Endothelial cell of umbilical vein (primary cell): ENCODE measurements around the gene ANGPTL1. TPM values are rescaled to one million over a fixed set of nuclear protein-coding genes. Genes with fewer than 3 reads are reported as not detected.

Experiments
- BruUV-seq: library from RNA; stranded (reverse); fragments of 400-500 nt; replicated peaks from 2 replicates; lab custom pipeline; 2021; lab: Mats Ljungman, UMichigan
- CTCF ChIA-PET: fragments of 300-600, 350-600 bp; sonication (Branson Sonifier 250); formaldehyde crosslinking; loops from one replicate; lab custom pipeline; 2021; ENCODE audit warnings: antibody characterized with exemption, inconsistent platforms; lab: Charles Lee
- POLR2A ChIA-PET: fragments of 300-600, 350-600 bp; sonication (Branson Sonifier 250); formaldehyde crosslinking; loops from one replicate; lab custom pipeline; 2021; ENCODE audit warnings: antibody characterized with exemption, inconsistent platforms; lab: Charles Lee
- DNase-seq: peaks from one replicate; pipeline ENCODE4 v3.0.0-alpha.2; 2011; ENCODE audit warnings: low read depth, low spot score
- FAIRE-seq: peaks from 2 replicates; lab custom pipeline; 2011; peaks lifted over from hg19 to GRCh38; lab: Jason Lieb, UNC
- H2AFZ ChIP-seq: 2 replicates; pipeline ENCODE4 v1.6.0; 2012; ENCODE audit warnings: low read depth, low read length, control low read depth, inconsistent platforms
- H3K27ac ChIP-seq: 2 replicates; pipeline ENCODE4 v1.5.1; 2011; ENCODE audit warnings: low read depth, mild to moderate bottlenecking, control low read depth, low read length, moderate library complexity; ENCODE audit not compliant: insufficient read depth
- H3K27me3 ChIP-seq, 2 experiments: 2 replicates each; pipeline versions ENCODE4 v1.6.0 to v1.6.1; 2011; ENCODE audit warnings: low read length in 2 of 2, mixed read lengths in 1 of 2; ENCODE audit not compliant: control insufficient read depth in 2 of 2, insufficient read depth in 2 of 2
- H3K36me3 ChIP-seq, 2 experiments: 2 replicates in 1 of 2; 3 replicates in 1 of 2; pipeline ENCODE4 v1.5.1; 2011; ENCODE audit warnings: low read length in 2 of 2, mild to moderate bottlenecking in 1 of 2, moderate library complexity in 1 of 2; ENCODE audit not compliant: control insufficient read depth in 2 of 2, insufficient read depth in 2 of 2; ENCODE audit errors: extremely low read depth in 1 of 2
- H3K4me1 ChIP-seq: 3 replicates; pipeline ENCODE4 v1.5.1; 2011; ENCODE audit warnings: mild to moderate bottlenecking, low read length; ENCODE audit not compliant: control insufficient read depth, insufficient read depth; ENCODE audit errors: extremely low read depth
- H3K4me2 ChIP-seq: 2 replicates; pipeline ENCODE4 v1.6.1; 2011; ENCODE audit warnings: low read length, control low read depth, mixed read lengths; ENCODE audit not compliant: insufficient read depth
- H3K4me3 ChIP-seq, 3 experiments: fragments of 200-600 bp in 1 of 3; sonication (generic), shearing (Covaris generic) in 1 of 3; replicated peaks in 1 of 3; 2 replicates each; pipeline ENCODE4 v1.5.1; 2011 to 2016; ENCODE audit warnings: control low read depth in 3 of 3, low read length in 3 of 3, mild to moderate bottlenecking in 2 of 3, inconsistent platforms in 1 of 3, low read depth in 1 of 3, moderate library complexity in 1 of 3; ENCODE audit not compliant: insufficient read depth in 1 of 3
- H3K79me2 ChIP-seq: 2 replicates; pipeline ENCODE4 v1.6.0; 2012; ENCODE audit warnings: low read length, inconsistent platforms; ENCODE audit not compliant: control insufficient read depth, insufficient read depth
- H3K9ac ChIP-seq: replicated peaks from 2 replicates; pipeline ENCODE3; 2011; ENCODE audit warnings: low read length, control low read depth; ENCODE audit not compliant: insufficient read depth; ENCODE audit errors: extremely low read depth
- H3K9me1 ChIP-seq: replicated peaks from 3 replicates; pipeline ENCODE4 v1.6.0; 2011; ENCODE audit warnings: mild to moderate bottlenecking, low read length; ENCODE audit not compliant: control insufficient read depth, insufficient read depth; ENCODE audit errors: extremely low read depth
- H3K9me3 ChIP-seq: replicated peaks from 2 replicates; pipeline ENCODE4 v1.5.1; 2012; ENCODE audit warnings: low read length, inconsistent platforms; ENCODE audit not compliant: control insufficient read depth, insufficient read depth
- H4K20me1 ChIP-seq: replicated peaks from 2 replicates; pipeline ENCODE3; 2011; ENCODE audit warnings: mild to moderate bottlenecking, low read length; ENCODE audit not compliant: control insufficient read depth, insufficient read depth; ENCODE audit errors: extremely low read depth
- EZH2 ChIP-seq: IDR thresholded peaks from 2 replicates; pipeline ENCODE4 v1.6.1; 2012; ENCODE audit warnings: borderline replicate concordance, low read depth, mild to moderate bottlenecking, moderate library complexity, low read length, inconsistent platforms; ENCODE audit not compliant: severe bottlenecking
- FOS ChIP-seq: IDR thresholded peaks from 2 replicates; pipeline ENCODE4 v1.6.1; 2011; ENCODE audit warnings: mild to moderate bottlenecking, low read length, moderate library complexity, borderline replicate concordance; ENCODE audit not compliant: insufficient read depth
- GATA2 ChIP-seq: IDR thresholded peaks from 2 replicates; pipeline ENCODE4 v1.7.0; 2011; ENCODE audit warnings: low read depth, mild to moderate bottlenecking, moderate library complexity, mixed read lengths, low read length; ENCODE audit not compliant: insufficient read length, insufficient read depth
- JUN ChIP-seq: IDR thresholded peaks from 2 replicates; pipeline ENCODE4 v1.6.1; 2011; ENCODE audit warnings: borderline replicate concordance, low read depth; ENCODE audit not compliant: insufficient read length, insufficient read depth
- MYC ChIP-seq: IDR thresholded peaks from one replicate; pipeline ENCODE4 v1.6.1; 2011; ENCODE audit warnings: mild to moderate bottlenecking, low read depth, low read length
- POLR2A ChIP-seq: IDR thresholded peaks from 2 replicates; pipeline ENCODE4 v1.6.1; 2012; ENCODE audit warnings: low read depth, mild to moderate bottlenecking, control low read depth, low read length
- POLR2AphosphoS5 ChIP-seq: IDR thresholded peaks from 2 replicates; pipeline ENCODE4 v1.6.1; 2012; ENCODE audit warnings: low read depth, mild to moderate bottlenecking, control low read depth, low read length, moderate library complexity; ENCODE audit not compliant: insufficient read depth
- dilution Hi-C: fragments of 300-500 bp; cut with MboI; formaldehyde crosslinking; loops from one replicate; pipeline ENCODE4 v1.15.0; 2019; ENCODE audit warnings: low sequenced_read_pairs; ENCODE audit not compliant: extremely low pct_ligation_motif_present
- intact Hi-C: fragments of 100-400 bp; cut with micrococcal nuclease; formaldehyde crosslinking; loops from one replicate; pipeline ENCODE4 v1.10.0; 2022
- polyA plus RNA-seq, 4 experiments: library from polyadenylated mRNA; depleted of rRNA in 3 of 4; stranded (reverse) in 3 of 4; unstranded in 1 of 4; fragments of >200 nt; gene quantifications; 2 replicates each; pipeline versions ENCODE4 v1.2.1 to v1.2.3, GENCODE V29; 2011 to 2012; ENCODE audit warnings: missing spikeins in 1 of 4
- total RNA-seq: library from RNA; stranded (reverse); gene quantifications from 2 replicates; pipeline ENCODE4 v1.2.3, GENCODE V29; 2021
- TF ChIP-seq, protein P1 (sequence below), 2 donors: IDR thresholded peaks; 1 replicate in 1 of 2; 2 replicates in 1 of 2; pipeline ENCODE4 v1.5.1; 2011; ENCODE audit warnings: low read length in 2 of 2, mild to moderate bottlenecking in 2 of 2, moderate library complexity in 2 of 2, control low read depth in 1 of 2, inconsistent platforms in 1 of 2, low read depth in 1 of 2; ENCODE audit not compliant: insufficient read depth in 1 of 2; ENCODE audit errors: extremely low read depth in 1 of 2
- TF ChIP-seq, protein P2 (sequence below): IDR thresholded peaks from 2 replicates; pipeline ENCODE4 v1.6.1; 2011; ENCODE audit not compliant: insufficient read depth, insufficient read length

ANGPTL1 gene
- total and polyA plus RNA-seq, 2 donors (not counting 3 experiments of a cell fraction or from before 2014, with no cell fraction given) = 0.15 TPM; not detected in 1

- Histone ChIP-seq H2AFZ (no peak overlapping the region), H4K20me1 (peaks cover 3% of the 10 kb centered on the region), H3K9me3 (no peaks in the 10 kb centered on the region), H3K4me2 (no peak overlapping the region), H3K4me1 (peaks cover 24% of the 10 kb centered on the region), H3K36me3 (no peaks in the 10 kb centered on the region), H3K9ac (no peak overlapping the region), H3K9me1 (no peaks in the 10 kb centered on the region), H3K27ac (no peak overlapping the region), H3K4me3 (no peak overlapping the region), H3K79me2 (no peaks in the 10 kb centered on the region), H3K27me3 (no peaks in the 10 kb centered on the region)
- TF ChIP-seq GATA2 = no peak
- TF ChIP-seq JUN = no peak
- no peak for TF ChIP-seq EZH2
- no peak for TF ChIP-seq POLR2A
- TF ChIP-seq, protein P1, sequence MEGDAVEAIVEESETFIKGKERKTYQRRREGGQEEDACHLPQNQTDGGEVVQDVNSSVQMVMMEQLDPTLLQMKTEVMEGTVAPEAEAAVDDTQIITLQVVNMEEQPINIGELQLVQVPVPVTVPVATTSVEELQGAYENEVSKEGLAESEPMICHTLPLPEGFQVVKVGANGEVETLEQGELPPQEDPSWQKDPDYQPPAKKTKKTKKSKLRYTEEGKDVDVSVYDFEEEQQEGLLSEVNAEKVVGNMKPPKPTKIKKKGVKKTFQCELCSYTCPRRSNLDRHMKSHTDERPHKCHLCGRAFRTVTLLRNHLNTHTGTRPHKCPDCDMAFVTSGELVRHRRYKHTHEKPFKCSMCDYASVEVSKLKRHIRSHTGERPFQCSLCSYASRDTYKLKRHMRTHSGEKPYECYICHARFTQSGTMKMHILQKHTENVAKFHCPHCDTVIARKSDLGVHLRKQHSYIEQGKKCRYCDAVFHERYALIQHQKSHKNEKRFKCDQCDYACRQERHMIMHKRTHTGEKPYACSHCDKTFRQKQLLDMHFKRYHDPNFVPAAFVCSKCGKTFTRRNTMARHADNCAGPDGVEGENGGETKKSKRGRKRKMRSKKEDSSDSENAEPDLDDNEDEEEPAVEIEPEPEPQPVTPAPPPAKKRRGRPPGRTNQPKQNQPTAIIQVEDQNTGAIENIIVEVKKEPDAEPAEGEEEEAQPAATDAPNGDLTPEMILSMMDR (IDR thresholded peaks at IDR 0.05; ENCODE audit: extremely low read depth in 1 of 2, insufficient read depth in 1 of 2, low read depth in 1 of 2, low read length in 2 of 2) = no peak
- TF ChIP-seq FOS = no peak
- no peak for TF ChIP-seq POLR2AphosphoS5
- TF ChIP-seq MYC = no peak
- TF ChIP-seq, protein P2, sequence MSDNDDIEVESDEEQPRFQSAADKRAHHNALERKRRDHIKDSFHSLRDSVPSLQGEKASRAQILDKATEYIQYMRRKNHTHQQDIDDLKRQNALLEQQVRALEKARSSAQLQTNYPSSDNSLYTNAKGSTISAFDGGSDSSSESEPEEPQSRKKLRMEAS = no peak
- ChIA-PET CTCF (no interaction called here), POLR2A (no interaction called here)
- dilution Hi-C loops (no loop called here), intact Hi-C loops (no loop called here)
- no peak for DNase-seq
- BruUV-seq = no TSS peak
- no peak for FAIRE-seq
Measured at GRCh38 chr1:178874966-178875365, 4.1 kb upstream of the ANGPTL1 start.
